HT-29 (cell line): ENCODE measurements around the gene SMOC2. TPM values are rescaled to one million over a fixed set of nuclear protein-coding genes. Genes with fewer than 3 reads are reported as not detected.

Experiments used
- DNase-seq: peaks from one replicate; pipeline ENCODE4 v3.0.0-alpha.2; 2015; ENCODE audit warnings: low spot score
- total RNA-seq: library from RNA; depleted of rRNA; stranded (reverse); fragments of >200 nt; shearing (Covaris generic); gene quantifications from 2 replicates; pipeline ENCODE4 v1.2.3, GENCODE V29; 2014

Gene SMOC2
- total RNA-seq, 1 experiment from 2014 or later = not detected

- DNase-seq = no peak
These were observed 76.2 kb downstream of the SMOC2 start for GRCh38 chr6:168516944-168517741.

- no peak for DNase-seq
These were observed 76.9 kb downstream of the SMOC2 start for GRCh38 chr6:168517742-168518347.

GRCh38 chr6:168518348-168518745 lies 77.4 kb downstream of the SMOC2 start:
- no peak for DNase-seq

GRCh38 chr6:168518867-168519266 lies 77.9 kb downstream of the SMOC2 start:
- DNase-seq = no peak

- DNase-seq = no peak
These were observed 79.2 kb downstream of the SMOC2 start for GRCh38 chr6:168520233-168520632.

GRCh38 chr6:168524571-168525001 lies 83.6 kb downstream of the SMOC2 start:
- no peak for DNase-seq

GRCh38 chr6:168525114-168525513 lies 84.1 kb downstream of the SMOC2 start:
- no peak for DNase-seq

- DNase-seq = no peak
These were observed 85.1 kb downstream of the SMOC2 start for GRCh38 chr6:168525926-168526630.

GRCh38 chr6:168526841-168527281 lies 85.9 kb downstream of the SMOC2 start:
- DNase-seq = no peak

- DNase-seq = no peak
These were observed 86.6 kb downstream of the SMOC2 start for GRCh38 chr6:168527451-168528210.

- no peak for DNase-seq
These were observed 87.6 kb downstream of the SMOC2 start for GRCh38 chr6:168528474-168529095.

GRCh38 chr6:168529214-168529613 lies 88.2 kb downstream of the SMOC2 start:
- DNase-seq = no peak

GRCh38 chr6:168530653-168531071 lies 89.7 kb downstream of the SMOC2 start:
- no peak for DNase-seq

GRCh38 chr6:168532070-168532469 lies 91.1 kb downstream of the SMOC2 start:
- DNase-seq = no peak

- DNase-seq = no peak
These were observed 92.4 kb downstream of the SMOC2 start for GRCh38 chr6:168533414-168533813.

GRCh38 chr6:168534265-168534664 lies 93.3 kb downstream of the SMOC2 start:
- no peak for DNase-seq

- no peak for DNase-seq
These were observed 94.7 kb downstream of the SMOC2 start for GRCh38 chr6:168535711-168536110.

GRCh38 chr6:168536196-168536595 lies 95.2 kb downstream of the SMOC2 start:
- no peak for DNase-seq

- DNase-seq = no peak
These were observed 95.9 kb downstream of the SMOC2 start for GRCh38 chr6:168536665-168537539.

GRCh38 chr6:168537540-168537884 lies 96.5 kb downstream of the SMOC2 start:
- no peak for DNase-seq
